ENCODE data around the gene LRRFIP1.

- no peak for TF ChIP-seq CTCF (IDR thresholded peaks at IDR 0.05)
- no peak for TF ChIP-seq POLR2A (IDR thresholded peaks at IDR 0.05; ENCODE audit: low read length)
- TF ChIP-seq MAFK (IDR thresholded peaks at IDR 0.05; ENCODE audit: partially characterized antibody) = no peak
- TF ChIP-seq, protein P1, sequence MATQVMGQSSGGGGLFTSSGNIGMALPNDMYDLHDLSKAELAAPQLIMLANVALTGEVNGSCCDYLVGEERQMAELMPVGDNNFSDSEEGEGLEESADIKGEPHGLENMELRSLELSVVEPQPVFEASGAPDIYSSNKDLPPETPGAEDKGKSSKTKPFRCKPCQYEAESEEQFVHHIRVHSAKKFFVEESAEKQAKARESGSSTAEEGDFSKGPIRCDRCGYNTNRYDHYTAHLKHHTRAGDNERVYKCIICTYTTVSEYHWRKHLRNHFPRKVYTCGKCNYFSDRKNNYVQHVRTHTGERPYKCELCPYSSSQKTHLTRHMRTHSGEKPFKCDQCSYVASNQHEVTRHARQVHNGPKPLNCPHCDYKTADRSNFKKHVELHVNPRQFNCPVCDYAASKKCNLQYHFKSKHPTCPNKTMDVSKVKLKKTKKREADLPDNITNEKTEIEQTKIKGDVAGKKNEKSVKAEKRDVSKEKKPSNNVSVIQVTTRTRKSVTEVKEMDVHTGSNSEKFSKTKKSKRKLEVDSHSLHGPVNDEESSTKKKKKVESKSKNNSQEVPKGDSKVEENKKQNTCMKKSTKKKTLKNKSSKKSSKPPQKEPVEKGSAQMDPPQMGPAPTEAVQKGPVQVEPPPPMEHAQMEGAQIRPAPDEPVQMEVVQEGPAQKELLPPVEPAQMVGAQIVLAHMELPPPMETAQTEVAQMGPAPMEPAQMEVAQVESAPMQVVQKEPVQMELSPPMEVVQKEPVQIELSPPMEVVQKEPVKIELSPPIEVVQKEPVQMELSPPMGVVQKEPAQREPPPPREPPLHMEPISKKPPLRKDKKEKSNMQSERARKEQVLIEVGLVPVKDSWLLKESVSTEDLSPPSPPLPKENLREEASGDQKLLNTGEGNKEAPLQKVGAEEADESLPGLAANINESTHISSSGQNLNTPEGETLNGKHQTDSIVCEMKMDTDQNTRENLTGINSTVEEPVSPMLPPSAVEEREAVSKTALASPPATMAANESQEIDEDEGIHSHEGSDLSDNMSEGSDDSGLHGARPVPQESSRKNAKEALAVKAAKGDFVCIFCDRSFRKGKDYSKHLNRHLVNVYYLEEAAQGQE (IDR thresholded peaks at IDR 0.05) = no peak
- no peak for TF ChIP-seq CHD4 (IDR thresholded peaks at IDR 0.05; ENCODE audit: borderline replicate concordance)
- TF ChIP-seq JUNB (IDR thresholded peaks at IDR 0.05) = no peak
- no peak for TF ChIP-seq TP53 (CRISPR knock-in tag; IDR thresholded peaks at IDR 0.05)
- no peak for TF ChIP-seq RARB (CRISPR knock-in tag; IDR thresholded peaks at IDR 0.05)
Measured at GRCh38 chr2:237668440-237668839, 41.1 kb downstream of the LRRFIP1 start.

Measured in A549 (cell line).